H1 (cell line): ENCODE results near the gene CLCN5. TPM values are rescaled to one million over a fixed set of nuclear protein-coding genes. Genes with fewer than 3 reads are reported as not detected.

Source experiments
- CTCF ChIA-PET: fragments of 300-600 bp; sonication (Branson Sonifier 250); formaldehyde crosslinking; loops from one replicate; lab custom pipeline; 2021; ENCODE audit not compliant: partially characterized antibody; lab: Charles Lee
- POLR2A ChIA-PET: fragments of 300-600 bp; sonication (Branson Sonifier 250); formaldehyde crosslinking; loops from one replicate; lab custom pipeline; 2021; ENCODE audit warnings: inconsistent platforms; ENCODE audit not compliant: partially characterized antibody; lab: Charles Lee
- DNase-seq, 2 experiments: peaks; one replicate each; pipeline versions ENCODE4 v3.0.0 to v3.0.0-alpha.2; 2010 to 2022; ENCODE audit warnings: low spot score in 2 of 2, low read depth in 1 of 2, mixed read lengths in 1 of 2
- FAIRE-seq: peaks from 2 replicates; lab custom pipeline; 2011; peaks lifted over from hg19 to GRCh38; lab: Jason Lieb, UNC
- H2AFZ ChIP-seq: 2 replicates; pipeline ENCODE4 v1.8.1; 2012; ENCODE audit warnings: low read length, inconsistent platforms
- H2AK5ac ChIP-seq: 2 replicates; pipeline ENCODE4 v1.6.1; 2013; ENCODE audit warnings: low read depth, low read length
- H2BK120ac ChIP-seq: replicated peaks from 2 replicates; pipeline ENCODE3; 2013; ENCODE audit warnings: low read depth, low read length, inconsistent platforms
- H2BK12ac ChIP-seq: 2 replicates; pipeline ENCODE4 v1.6.1; 2013; ENCODE audit warnings: low read depth, low read length
- H2BK15ac ChIP-seq: 2 replicates; pipeline ENCODE4 v1.6.1; 2013; ENCODE audit warnings: low read length
- H2BK20ac ChIP-seq: 2 replicates; pipeline ENCODE4 v1.6.1; 2013; ENCODE audit warnings: low read length
- H2BK5ac ChIP-seq: 2 replicates; pipeline ENCODE4 v1.6.1; 2013; ENCODE audit warnings: low read depth, low read length
- H3K14ac ChIP-seq: 2 replicates; pipeline ENCODE4 v1.6.1; 2013; ENCODE audit warnings: inconsistent platforms; ENCODE audit not compliant: insufficient read length
- H3K18ac ChIP-seq: 2 replicates; pipeline ENCODE4 v1.6.1; 2013; ENCODE audit warnings: low read length; ENCODE audit errors: extremely low read depth
- H3K23ac ChIP-seq: 2 replicates; pipeline ENCODE4 v1.6.1; 2013; ENCODE audit warnings: inconsistent platforms; ENCODE audit not compliant: insufficient read length
- H3K23me2 ChIP-seq: 2 replicates; pipeline ENCODE4 v1.6.1; 2013; ENCODE audit warnings: low read depth, low read length
- H3K27ac ChIP-seq: 2 replicates; pipeline ENCODE4 v1.6.1; 2011; ENCODE audit warnings: low read depth, low read length, inconsistent platforms
- H3K27me3 ChIP-seq, 4 experiments: replicated peaks in 1 of 4; 1 replicate in 1 of 4; 2 replicates in 3 of 4; pipeline versions ENCODE4 v1.6.1 to v1.8.1; 2011 to 2013; ENCODE audit warnings: low read length in 3 of 4, mild to moderate bottlenecking in 3 of 4, inconsistent platforms in 2 of 4, mixed read lengths in 2 of 4, moderate library complexity in 1 of 4; ENCODE audit not compliant: control insufficient read depth in 3 of 4, insufficient read depth in 3 of 4; ENCODE audit errors: extremely low read depth in 1 of 4
- H3K36me3 ChIP-seq, 4 experiments: 2 replicates each; pipeline versions ENCODE4 v1.6.1 to v1.8.1; 2011 to 2013; ENCODE audit warnings: mild to moderate bottlenecking in 4 of 4, low read length in 3 of 4, moderate library complexity in 2 of 4, control low read depth in 1 of 4, inconsistent platforms in 1 of 4; ENCODE audit not compliant: insufficient read depth in 4 of 4, control insufficient read depth in 2 of 4
- H3K4ac ChIP-seq: replicated peaks from 2 replicates; pipeline ENCODE3; 2013; ENCODE audit warnings: low read length, low read depth, mixed read lengths, inconsistent platforms; ENCODE audit not compliant: insufficient read length
- H3K4me1 ChIP-seq, 4 experiments: replicated peaks in 1 of 4; 1 replicate in 1 of 4; 2 replicates in 3 of 4; pipeline versions ENCODE4 v1.6.1 to v1.8.1; 2011 to 2013; ENCODE audit warnings: low read length in 3 of 4, inconsistent platforms in 2 of 4, mixed read lengths in 1 of 4; ENCODE audit not compliant: insufficient read depth in 4 of 4, control insufficient read depth in 3 of 4
- H3K4me2 ChIP-seq, 2 experiments: 2 replicates each; pipeline versions ENCODE4 v1.6.1 to v1.8.1; 2011 to 2013; ENCODE audit warnings: low read depth in 2 of 2, low read length in 2 of 2, control low read depth in 1 of 2, inconsistent platforms in 1 of 2, mild to moderate bottlenecking in 1 of 2; ENCODE audit not compliant: insufficient read depth in 1 of 2
- H3K4me3 ChIP-seq, 4 experiments: fragments of 200-600, 300-600 bp in 1 of 4; sonication (generic), shearing (Covaris generic), sonication (Bioruptor Twin) in 1 of 4; 2 replicates each; pipeline versions ENCODE4 v1.5.1 to v1.8.1; 2011 to 2016; ENCODE audit warnings: low read length in 4 of 4, low read depth in 3 of 4, control low read depth in 2 of 4, inconsistent platforms in 2 of 4, mild to moderate bottlenecking in 2 of 4, mixed read lengths in 1 of 4, moderate library complexity in 1 of 4; ENCODE audit not compliant: insufficient read depth in 2 of 4; ENCODE audit errors: extremely low read depth in 1 of 4
- H3K56ac ChIP-seq: replicated peaks from 2 replicates; pipeline ENCODE3; 2013; ENCODE audit warnings: low read depth, mild to moderate bottlenecking, mixed read lengths, low read length, inconsistent platforms; ENCODE audit not compliant: insufficient read length
- H3K79me1 ChIP-seq: 2 replicates; pipeline ENCODE4 v1.6.1; 2013; ENCODE audit warnings: low read depth, low read length, control low read depth
- H3K79me2 ChIP-seq, 2 experiments: 2 replicates each; pipeline versions ENCODE4 v1.6.1 to v1.8.1; 2012 to 2013; ENCODE audit warnings: low read length in 2 of 2, mild to moderate bottlenecking in 2 of 2, inconsistent platforms in 1 of 2; ENCODE audit not compliant: insufficient read depth in 2 of 2, control insufficient read depth in 1 of 2
- H3K9ac ChIP-seq, 4 experiments: replicated peaks in 1 of 4; 1 replicate in 1 of 4; 2 replicates in 3 of 4; pipeline versions ENCODE4 v1.6.1 to v1.8.1; 2011 to 2013; ENCODE audit warnings: low read depth in 3 of 4, low read length in 3 of 4, control low read depth in 2 of 4, mild to moderate bottlenecking in 2 of 4, moderate library complexity in 2 of 4, inconsistent platforms in 1 of 4; ENCODE audit errors: extremely low read depth in 1 of 4
- H3K9me3 ChIP-seq, 2 experiments: 2 replicates each; pipeline versions ENCODE4 v1.6.1 to v1.8.1; 2012 to 2013; ENCODE audit warnings: mild to moderate bottlenecking in 2 of 2, moderate library complexity in 2 of 2, control low read depth in 1 of 2, inconsistent platforms in 1 of 2, low read depth in 1 of 2, low read length in 1 of 2, mixed read lengths in 1 of 2; ENCODE audit not compliant: insufficient read depth in 2 of 2
- H4K20me1 ChIP-seq, 2 experiments: replicated peaks in 1 of 2; 2 replicates each; pipeline versions ENCODE3 to v1.8.1; 2011 to 2013; ENCODE audit warnings: inconsistent platforms in 2 of 2, low read length in 2 of 2, mild to moderate bottlenecking in 1 of 2; ENCODE audit not compliant: insufficient read depth in 2 of 2, control insufficient read depth in 1 of 2
- H4K5ac ChIP-seq: 2 replicates; pipeline ENCODE4 v1.6.1; 2013; ENCODE audit warnings: low read length, low read depth, mixed read lengths, inconsistent platforms; ENCODE audit not compliant: insufficient read length
- H4K8ac ChIP-seq: 2 replicates; pipeline ENCODE4 v1.8.0; 2013; ENCODE audit warnings: mild to moderate bottlenecking, moderate library complexity, low read length, inconsistent platforms; ENCODE audit not compliant: insufficient read depth; ENCODE audit errors: extremely low read depth
- H4K91ac ChIP-seq: replicated peaks from 2 replicates; pipeline ENCODE3; 2013; ENCODE audit warnings: low read length, mixed read lengths, inconsistent platforms; ENCODE audit not compliant: insufficient read length
- ASH2L ChIP-seq: fragments of 200-600, 300-600 bp; sonication (generic); IDR thresholded peaks from one replicate; pipeline ENCODE4 v1.7.1; 2017; ENCODE audit warnings: low read length
- HDAC6 ChIP-seq: IDR thresholded peaks from one replicate; pipeline ENCODE4 v1.7.1; 2012; ENCODE audit warnings: low read depth, mild to moderate bottlenecking, inconsistent platforms, low read length, moderate library complexity
- KDM4A ChIP-seq: IDR thresholded peaks from one replicate; pipeline ENCODE4 v1.7.1; 2012; ENCODE audit warnings: low read depth, mild to moderate bottlenecking, moderate library complexity, low read length, inconsistent platforms; ENCODE audit not compliant: severe bottlenecking
- SP1 ChIP-seq: IDR thresholded peaks from 2 replicates; pipeline ENCODE4 v1.6.1; 2011; ENCODE audit warnings: low read depth, low read length
- YY1 ChIP-seq: IDR thresholded peaks from 2 replicates; pipeline ENCODE4 v1.6.1; 2011; ENCODE audit warnings: low read depth, mild to moderate bottlenecking, low read length
- WGBS, 2 experiments: shearing (Covaris generic) in 1 of 2; methylation state at CpG; one replicate each; pipeline versions ENCODE4 v1.1.6 to v1.1.7; 2013 to 2015; ENCODE audit warnings: low lambda C conversion rate in 2 of 2, mixed read lengths in 2 of 2, inconsistent platforms in 1 of 2, low coverage in 1 of 2, missing lambda C conversion rate in 1 of 2; ENCODE audit not compliant: insufficient replicate concordance in 2 of 2, insufficient coverage in 1 of 2, insufficient read length in 1 of 2; ENCODE audit errors: extremely low coverage in 1 of 2, missing lambda C conversion rate in 1 of 2; 5-methylcytosine and 5-hydroxymethylcytosine counted together
- polyA plus RNA-seq, 7 experiments: library from polyadenylated mRNA; depleted of rRNA in 3 of 7; stranded (reverse) in 5 of 7; unstranded in 2 of 7; fragments of >200 nt in 5 of 7; fragments of 200-250 nt in 2 of 7; gene quantifications; 1 replicate in 5 of 7; 2 replicates in 1 of 7; 4 replicates in 1 of 7; pipeline versions ENCODE4 v1.2.1 to v1.2.3, GENCODE V29; 2011 to 2013; ENCODE audit warnings: missing spikeins in 2 of 7, mixed read lengths in 2 of 7
- total RNA-seq: library from RNA; stranded (reverse); fragmentation: NEBNext Ultra II Directional; extraction: Animal tissue kit (Norgen Biotek cat#: 25700); gene quantifications from 2 replicates; pipeline ENCODE4 v1.2.1, GENCODE V29; 2021

The CLCN5 gene
- total and polyA plus RNA-seq, 2 of the 8 experiments (the other 6 are each of a cell fraction or from before 2014, with no cell fraction given): 4.2 to 9.7 TPM

DNA sequence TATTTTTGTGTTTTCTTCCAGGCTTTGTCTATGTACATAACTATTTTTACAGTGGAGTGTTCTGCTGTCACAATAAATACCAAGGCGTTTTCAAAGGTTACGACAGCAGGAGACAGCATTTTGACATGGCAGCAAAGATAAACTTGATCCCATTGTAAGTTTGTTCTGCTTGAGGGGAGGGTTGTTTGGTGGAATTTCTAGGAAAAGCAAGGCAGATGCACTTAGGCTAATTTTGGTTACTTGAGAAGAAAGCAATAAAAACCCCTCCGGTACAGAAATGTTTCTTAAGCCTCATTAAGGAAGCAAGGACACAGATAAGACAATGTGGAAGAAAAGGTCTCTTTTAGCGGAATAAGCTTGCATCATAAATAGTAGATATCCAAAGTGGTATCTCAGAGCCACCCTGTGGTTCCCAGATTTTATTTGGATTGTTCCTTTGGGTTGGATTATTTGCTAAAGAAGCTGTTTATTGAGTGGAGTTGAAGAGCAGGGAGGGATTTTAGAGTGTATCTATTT lies 54.3 kb downstream of the CLCN5 start:
- ChIA-PET CTCF (no interaction called here), POLR2A (no interaction called here)
- H3K4me3 ChIP-seq: no peak overlapping the region
- H3K27me3 ChIP-seq: no peaks in the 10 kb centered on the region
- FAIRE-seq: no peak
- H2BK5ac ChIP-seq: no peak overlapping the region
- H4K8ac ChIP-seq: no peak overlapping the region
- H2AK5ac ChIP-seq: no peak overlapping the region
- no peak overlapping the region for H2AFZ ChIP-seq
- no peaks in the 10 kb centered on the region for H3K4me1 ChIP-seq
- no peaks in the 10 kb centered on the region for H3K9me3 ChIP-seq
- H4K91ac ChIP-seq: no peak overlapping the region
- H3K79me2 ChIP-seq: no peaks in the 10 kb centered on the region
- H3K9ac ChIP-seq: no peak overlapping the region
- H3K36me3 ChIP-seq: no peaks in the 10 kb centered on the region
- no peak overlapping the region for H3K27ac ChIP-seq
- DNase-seq: no peak
- WGBS, 2 experiments: 94% methylated on average over 4 of the region's 4 CpGs; no CpG with 5 or more reads in 1 of the 2 experiments
- H3K18ac ChIP-seq: no peak overlapping the region
- H3K23ac ChIP-seq: no peak overlapping the region
- no peaks in the 10 kb centered on the region for H3K79me1 ChIP-seq
- H3K4me2 ChIP-seq: no peak overlapping the region
- no peak overlapping the region for H3K4ac ChIP-seq
- H3K23me2 ChIP-seq: no peaks in the 10 kb centered on the region
- H2BK12ac ChIP-seq: no peak overlapping the region
- H2BK20ac ChIP-seq: no peak overlapping the region
- no peak overlapping the region for H2BK15ac ChIP-seq
- no peak overlapping the region for H3K56ac ChIP-seq
- no peak overlapping the region for H2BK120ac ChIP-seq
- H3K14ac ChIP-seq: no peak overlapping the region
- no peaks in the 10 kb centered on the region for H4K20me1 ChIP-seq
- no peak overlapping the region for H4K5ac ChIP-seq
- TF ChIP-seq SP1: no peak
- no peak for TF ChIP-seq ASH2L
- no peak for TF ChIP-seq HDAC6
- no peak for TF ChIP-seq KDM4A
- no peak for TF ChIP-seq YY1
